ENCODE data around the gene C7orf57.
"Not testable (repeated sequence)": the region's sequence is repeated elsewhere in the genome, so short reads cannot be mapped to it uniquely, and the experiment has no call there.

DNA sequence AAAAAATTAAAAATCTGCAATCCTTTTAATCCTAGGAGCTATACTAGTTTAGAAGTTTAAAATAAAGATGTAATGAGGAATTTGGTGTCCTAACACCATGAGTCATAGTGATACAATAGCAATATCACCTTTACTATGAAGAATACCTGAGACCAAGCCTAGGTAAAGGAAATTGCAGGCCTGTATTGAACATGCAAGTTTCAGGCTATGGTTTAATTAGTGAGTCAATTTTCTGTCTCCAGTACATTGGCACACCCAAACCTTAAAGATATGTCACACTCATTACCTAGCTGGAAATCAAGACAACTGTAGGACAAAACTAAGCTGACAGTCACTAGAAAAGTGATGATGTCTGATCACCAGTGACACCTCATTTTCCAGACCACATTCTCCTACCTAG lies 47.0 kb downstream of the C7orf57 start:
- not testable (repeated sequence) for TF ChIP-seq KDM1A (IDR thresholded peaks at IDR 0.05; ENCODE audit: borderline replicate concordance); NFYB (IDR thresholded peaks at IDR 0.05; ENCODE audit: insufficient read depth, low read depth, low read length); NFYA (IDR thresholded peaks at IDR 0.05; ENCODE audit: borderline replicate concordance, low read depth, low read length); ZZZ3 (IDR thresholded peaks at IDR 0.05; ENCODE audit: control insufficient read depth, insufficient read length, low read depth); POLR2A (IDR thresholded peaks at IDR 0.05; ENCODE audit: low read depth, low read length); SIX5 (IDR thresholded peaks at IDR 0.05; ENCODE audit: low read depth, low read length, severe bottlenecking); RAD21 (IDR thresholded peaks at IDR 0.05; ENCODE audit: insufficient read depth, low read depth, low read length)
- TF ChIP-seq, protein P1, sequence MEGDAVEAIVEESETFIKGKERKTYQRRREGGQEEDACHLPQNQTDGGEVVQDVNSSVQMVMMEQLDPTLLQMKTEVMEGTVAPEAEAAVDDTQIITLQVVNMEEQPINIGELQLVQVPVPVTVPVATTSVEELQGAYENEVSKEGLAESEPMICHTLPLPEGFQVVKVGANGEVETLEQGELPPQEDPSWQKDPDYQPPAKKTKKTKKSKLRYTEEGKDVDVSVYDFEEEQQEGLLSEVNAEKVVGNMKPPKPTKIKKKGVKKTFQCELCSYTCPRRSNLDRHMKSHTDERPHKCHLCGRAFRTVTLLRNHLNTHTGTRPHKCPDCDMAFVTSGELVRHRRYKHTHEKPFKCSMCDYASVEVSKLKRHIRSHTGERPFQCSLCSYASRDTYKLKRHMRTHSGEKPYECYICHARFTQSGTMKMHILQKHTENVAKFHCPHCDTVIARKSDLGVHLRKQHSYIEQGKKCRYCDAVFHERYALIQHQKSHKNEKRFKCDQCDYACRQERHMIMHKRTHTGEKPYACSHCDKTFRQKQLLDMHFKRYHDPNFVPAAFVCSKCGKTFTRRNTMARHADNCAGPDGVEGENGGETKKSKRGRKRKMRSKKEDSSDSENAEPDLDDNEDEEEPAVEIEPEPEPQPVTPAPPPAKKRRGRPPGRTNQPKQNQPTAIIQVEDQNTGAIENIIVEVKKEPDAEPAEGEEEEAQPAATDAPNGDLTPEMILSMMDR (IDR thresholded peaks at IDR 0.05 in 2 of 3, conservative IDR thresholded peaks at IDR 0.05 in 1 of 3; ENCODE audit: control insufficient read depth in 2 of 3, extremely low read depth in 1 of 3, insufficient read depth in 1 of 3, low read depth in 3 of 3, low read length in 3 of 3) = not testable (repeated sequence)
- TF ChIP-seq, protein P2, sequence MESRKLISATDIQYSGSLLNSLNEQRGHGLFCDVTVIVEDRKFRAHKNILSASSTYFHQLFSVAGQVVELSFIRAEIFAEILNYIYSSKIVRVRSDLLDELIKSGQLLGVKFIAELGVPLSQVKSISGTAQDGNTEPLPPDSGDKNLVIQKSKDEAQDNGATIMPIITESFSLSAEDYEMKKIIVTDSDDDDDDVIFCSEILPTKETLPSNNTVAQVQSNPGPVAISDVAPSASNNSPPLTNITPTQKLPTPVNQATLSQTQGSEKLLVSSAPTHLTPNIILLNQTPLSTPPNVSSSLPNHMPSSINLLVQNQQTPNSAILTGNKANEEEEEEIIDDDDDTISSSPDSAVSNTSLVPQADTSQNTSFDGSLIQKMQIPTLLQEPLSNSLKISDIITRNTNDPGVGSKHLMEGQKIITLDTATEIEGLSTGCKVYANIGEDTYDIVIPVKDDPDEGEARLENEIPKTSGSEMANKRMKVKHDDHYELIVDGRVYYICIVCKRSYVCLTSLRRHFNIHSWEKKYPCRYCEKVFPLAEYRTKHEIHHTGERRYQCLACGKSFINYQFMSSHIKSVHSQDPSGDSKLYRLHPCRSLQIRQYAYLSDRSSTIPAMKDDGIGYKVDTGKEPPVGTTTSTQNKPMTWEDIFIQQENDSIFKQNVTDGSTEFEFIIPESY (IDR thresholded peaks at IDR 0.05) = not testable (repeated sequence)
- TF ChIP-seq, protein P3, sequence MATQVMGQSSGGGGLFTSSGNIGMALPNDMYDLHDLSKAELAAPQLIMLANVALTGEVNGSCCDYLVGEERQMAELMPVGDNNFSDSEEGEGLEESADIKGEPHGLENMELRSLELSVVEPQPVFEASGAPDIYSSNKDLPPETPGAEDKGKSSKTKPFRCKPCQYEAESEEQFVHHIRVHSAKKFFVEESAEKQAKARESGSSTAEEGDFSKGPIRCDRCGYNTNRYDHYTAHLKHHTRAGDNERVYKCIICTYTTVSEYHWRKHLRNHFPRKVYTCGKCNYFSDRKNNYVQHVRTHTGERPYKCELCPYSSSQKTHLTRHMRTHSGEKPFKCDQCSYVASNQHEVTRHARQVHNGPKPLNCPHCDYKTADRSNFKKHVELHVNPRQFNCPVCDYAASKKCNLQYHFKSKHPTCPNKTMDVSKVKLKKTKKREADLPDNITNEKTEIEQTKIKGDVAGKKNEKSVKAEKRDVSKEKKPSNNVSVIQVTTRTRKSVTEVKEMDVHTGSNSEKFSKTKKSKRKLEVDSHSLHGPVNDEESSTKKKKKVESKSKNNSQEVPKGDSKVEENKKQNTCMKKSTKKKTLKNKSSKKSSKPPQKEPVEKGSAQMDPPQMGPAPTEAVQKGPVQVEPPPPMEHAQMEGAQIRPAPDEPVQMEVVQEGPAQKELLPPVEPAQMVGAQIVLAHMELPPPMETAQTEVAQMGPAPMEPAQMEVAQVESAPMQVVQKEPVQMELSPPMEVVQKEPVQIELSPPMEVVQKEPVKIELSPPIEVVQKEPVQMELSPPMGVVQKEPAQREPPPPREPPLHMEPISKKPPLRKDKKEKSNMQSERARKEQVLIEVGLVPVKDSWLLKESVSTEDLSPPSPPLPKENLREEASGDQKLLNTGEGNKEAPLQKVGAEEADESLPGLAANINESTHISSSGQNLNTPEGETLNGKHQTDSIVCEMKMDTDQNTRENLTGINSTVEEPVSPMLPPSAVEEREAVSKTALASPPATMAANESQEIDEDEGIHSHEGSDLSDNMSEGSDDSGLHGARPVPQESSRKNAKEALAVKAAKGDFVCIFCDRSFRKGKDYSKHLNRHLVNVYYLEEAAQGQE (IDR thresholded peaks at IDR 0.05; ENCODE audit: low read depth, low read length) = not testable (repeated sequence)
- TF ChIP-seq, protein P4, sequence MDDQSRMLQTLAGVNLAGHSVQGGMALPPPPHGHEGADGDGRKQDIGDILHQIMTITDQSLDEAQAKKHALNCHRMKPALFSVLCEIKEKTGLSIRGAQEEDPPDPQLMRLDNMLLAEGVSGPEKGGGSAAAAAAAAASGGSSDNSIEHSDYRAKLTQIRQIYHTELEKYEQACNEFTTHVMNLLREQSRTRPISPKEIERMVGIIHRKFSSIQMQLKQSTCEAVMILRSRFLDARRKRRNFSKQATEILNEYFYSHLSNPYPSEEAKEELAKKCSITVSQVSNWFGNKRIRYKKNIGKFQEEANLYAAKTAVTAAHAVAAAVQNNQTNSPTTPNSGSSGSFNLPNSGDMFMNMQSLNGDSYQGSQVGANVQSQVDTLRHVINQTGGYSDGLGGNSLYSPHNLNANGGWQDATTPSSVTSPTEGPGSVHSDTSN (IDR thresholded peaks at IDR 0.05; ENCODE audit: insufficient replicate concordance, low read depth, low read length) = not testable (repeated sequence)
- TF ChIP-seq, protein P5, sequence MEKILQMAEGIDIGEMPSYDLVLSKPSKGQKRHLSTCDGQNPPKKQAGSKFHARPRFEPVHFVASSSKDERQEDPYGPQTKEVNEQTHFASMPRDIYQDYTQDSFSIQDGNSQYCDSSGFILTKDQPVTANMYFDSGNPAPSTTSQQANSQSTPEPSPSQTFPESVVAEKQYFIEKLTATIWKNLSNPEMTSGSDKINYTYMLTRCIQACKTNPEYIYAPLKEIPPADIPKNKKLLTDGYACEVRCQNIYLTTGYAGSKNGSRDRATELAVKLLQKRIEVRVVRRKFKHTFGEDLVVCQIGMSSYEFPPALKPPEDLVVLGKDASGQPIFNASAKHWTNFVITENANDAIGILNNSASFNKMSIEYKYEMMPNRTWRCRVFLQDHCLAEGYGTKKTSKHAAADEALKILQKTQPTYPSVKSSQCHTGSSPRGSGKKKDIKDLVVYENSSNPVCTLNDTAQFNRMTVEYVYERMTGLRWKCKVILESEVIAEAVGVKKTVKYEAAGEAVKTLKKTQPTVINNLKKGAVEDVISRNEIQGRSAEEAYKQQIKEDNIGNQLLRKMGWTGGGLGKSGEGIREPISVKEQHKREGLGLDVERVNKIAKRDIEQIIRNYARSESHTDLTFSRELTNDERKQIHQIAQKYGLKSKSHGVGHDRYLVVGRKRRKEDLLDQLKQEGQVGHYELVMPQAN (conservative IDR thresholded peaks at IDR 0.05) = not testable (repeated sequence)
